HL-60/S4 treated with retinoic acid at 250 ng/mL for 4 days and 3 days (cell line): Measurements from ENCODE around the gene EXOC6.

Experiments used
- in situ Hi-C: fragments of 300-500 bp; cut with MboI; formaldehyde crosslinking; loops from 2 replicates; pipeline ENCODE4 v1.7.0; 2022; ENCODE audit warnings: low sequenced_read_pairs

Gene EXOC6

GRCh38 chr10:92848441-92849233, at the start of gene EXOC6:
Gene EXOC6, plus strand, starts transcription at chr10:92848520. Its CDS starts 14 bp downstream, at chr10:92848534.
- in situ Hi-C loops: no loop called here

- in situ Hi-C loops: no loop called here
Measured at GRCh38 chr10:92799568-92799967, 48.8 kb upstream of the EXOC6 start.

GRCh38 chr10:92800134-92800733, 48.1 kb upstream of the EXOC6 start:
- in situ Hi-C loops: no loop called here

GRCh38 chr10:92801978-92802872, 46.1 kb upstream of the EXOC6 start:
- in situ Hi-C loops: no loop called here

GRCh38 chr10:92809840-92810239, 38.5 kb upstream of the EXOC6 start:
- in situ Hi-C loops: no loop called here

GRCh38 chr10:92810934-92811532, 37.3 kb upstream of the EXOC6 start:
- in situ Hi-C loops: no loop called here

- in situ Hi-C loops: no loop called here
Measured at GRCh38 chr10:92811986-92812385, 36.3 kb upstream of the EXOC6 start.

- in situ Hi-C loops: no loop called here
Measured at GRCh38 chr10:92813979-92814378, 34.3 kb upstream of the EXOC6 start.

GRCh38 chr10:92814790-92815189, 33.5 kb upstream of the EXOC6 start:
- in situ Hi-C loops: no loop called here

GRCh38 chr10:92816091-92816531, 32.2 kb upstream of the EXOC6 start:
- in situ Hi-C loops: no loop called here

- in situ Hi-C loops: no loop called here
Measured at GRCh38 chr10:92822060-92822634, 26.2 kb upstream of the EXOC6 start.

- in situ Hi-C loops: no loop called here
Measured at GRCh38 chr10:92822964-92823363, 25.4 kb upstream of the EXOC6 start.

- in situ Hi-C loops: no loop called here
Measured at GRCh38 chr10:92826061-92826460, 22.3 kb upstream of the EXOC6 start.

GRCh38 chr10:92826504-92826903, 21.8 kb upstream of the EXOC6 start:
- in situ Hi-C loops: no loop called here

- in situ Hi-C loops: no loop called here
Measured at GRCh38 chr10:92829042-92829785, 19.1 kb upstream of the EXOC6 start.

- in situ Hi-C loops: no loop called here
Measured at GRCh38 chr10:92829786-92830377, 18.4 kb upstream of the EXOC6 start.

- in situ Hi-C loops: no loop called here
Measured at GRCh38 chr10:92830478-92831389, 17.6 kb upstream of the EXOC6 start.

GRCh38 chr10:92832121-92832520, 16.2 kb upstream of the EXOC6 start:
- in situ Hi-C loops: no loop called here
